ENCODE data around the gene IAH1. TPM values are rescaled to one million over a fixed set of nuclear protein-coding genes. Genes with fewer than 3 reads are reported as not detected.

The IAH1 gene
- total and polyA plus RNA-seq, 9 of the 15 experiments (the other 6 are each of a cell fraction or from before 2014, with no cell fraction given) = 0.04 to 19.3 (median 0.36) TPM; not detected in 3

Other genes starting within 250 kb of the IAH1 start
- gene ITGB1BP1, start 51.0 kb upstream of the IAH1 start, total RNA-seq (2014; rRNA removed) = 45.6 and 49.9 TPM in 2 replicates
- gene ITGB1BP1, start 51.0 kb upstream of the IAH1 start, total RNA-seq (2014; rRNA removed; fragmentation: Illumina TruSeq; extraction: Trizol) = 45.7 and 56.2 TPM in 2 replicates
- 39.2 and 44.1 TPM in 2 replicates for gene ITGB1BP1, start 51.0 kb upstream of the IAH1 start, total RNA-seq (2015; rRNA removed; fragmentation: Illumina TruSeq; extraction: Trizol)
- 94.3 and 99.4 TPM in 2 replicates for gene ITGB1BP1, start 51.0 kb upstream of the IAH1 start, total RNA-seq (2021)
- 64.0 and 95.3 TPM in 2 replicates for gene ITGB1BP1, start 51.0 kb upstream of the IAH1 start, polyA plus RNA-seq (2011; rRNA removed)
- gene ITGB1BP1, start 51.0 kb upstream of the IAH1 start, polyA plus RNA-seq (2014; fragmentation: Illumina TruSeq; extraction: Trizol) = 55.2 and 59.8 TPM in 2 replicates
- 10 to 100 TPM; 37.8 to 50.4 TPM for gene ITGB1BP1, start 51.0 kb upstream of the IAH1 start, polyA plus RNA-seq (2014; fragmentation: Nextera tagmentation; extraction: Ambion mirVana)
- gene ITGB1BP1, start 51.0 kb upstream of the IAH1 start, polyA plus RNA-seq (2014; rRNA removed) = 66.3 and 72.1 TPM in 2 replicates
- gene CPSF3, start 50.9 kb upstream of the IAH1 start, total RNA-seq (2014; rRNA removed) = 59.8 and 79.0 TPM in 2 replicates
- 117 and 123 TPM in 2 replicates for gene CPSF3, start 50.9 kb upstream of the IAH1 start, total RNA-seq (2014; rRNA removed; fragmentation: Illumina TruSeq; extraction: Trizol)
- gene CPSF3, start 50.9 kb upstream of the IAH1 start, total RNA-seq (2015; rRNA removed; fragmentation: Illumina TruSeq; extraction: Trizol) = 115 and 121 TPM in 2 replicates
- 77.2 and 80.7 TPM in 2 replicates for gene CPSF3, start 50.9 kb upstream of the IAH1 start, total RNA-seq (2021)
- 44.1 and 59.3 TPM in 2 replicates for gene CPSF3, start 50.9 kb upstream of the IAH1 start, polyA plus RNA-seq (2011; rRNA removed)
- 94.5 and 105 TPM in 2 replicates for gene CPSF3, start 50.9 kb upstream of the IAH1 start, polyA plus RNA-seq (2014; fragmentation: Illumina TruSeq; extraction: Trizol)
- gene CPSF3, start 50.9 kb upstream of the IAH1 start, polyA plus RNA-seq (2014; fragmentation: Nextera tagmentation; extraction: Ambion mirVana) = 100 to 1,000 TPM in 1 of 2 experiments, 10 to 100 TPM in 1; 98.4 to 151 TPM
- 54.2 and 55.0 TPM in 2 replicates for gene CPSF3, start 50.9 kb upstream of the IAH1 start, polyA plus RNA-seq (2014; rRNA removed)
- gene ADAM17, start 81.3 kb downstream of the IAH1 start, total RNA-seq (2014; rRNA removed) = 19.0 and 19.6 TPM in 2 replicates
- gene ADAM17, start 81.3 kb downstream of the IAH1 start, total RNA-seq (2014; rRNA removed; fragmentation: Illumina TruSeq; extraction: Trizol) = 28.1 and 33.7 TPM in 2 replicates
- gene ADAM17, start 81.3 kb downstream of the IAH1 start, total RNA-seq (2015; rRNA removed; fragmentation: Illumina TruSeq; extraction: Trizol) = 27.1 and 28.5 TPM in 2 replicates
- gene ADAM17, start 81.3 kb downstream of the IAH1 start, total RNA-seq (2021) = 27.9 and 30.0 TPM in 2 replicates
- gene ADAM17, start 81.3 kb downstream of the IAH1 start, polyA plus RNA-seq (2011; rRNA removed) = 11.8 and 12.8 TPM in 2 replicates
- gene ADAM17, start 81.3 kb downstream of the IAH1 start, polyA plus RNA-seq (2014; fragmentation: Illumina TruSeq; extraction: Trizol) = 21.5 and 22.1 TPM in 2 replicates
- 1 to 10 TPM; 5.8 to 7.8 TPM for gene ADAM17, start 81.3 kb downstream of the IAH1 start, polyA plus RNA-seq (2014; fragmentation: Nextera tagmentation; extraction: Ambion mirVana)
- 15.2 and 16.4 TPM in 2 replicates for gene ADAM17, start 81.3 kb downstream of the IAH1 start, polyA plus RNA-seq (2014; rRNA removed)
- 97.7 and 108 TPM in 2 replicates for gene YWHAQ, start 156.4 kb downstream of the IAH1 start, total RNA-seq (2014; rRNA removed)
- gene YWHAQ, start 156.4 kb downstream of the IAH1 start, total RNA-seq (2014; rRNA removed; fragmentation: Illumina TruSeq; extraction: Trizol) = 276 and 301 TPM in 2 replicates
- 191 and 203 TPM in 2 replicates for gene YWHAQ, start 156.4 kb downstream of the IAH1 start, total RNA-seq (2015; rRNA removed; fragmentation: Illumina TruSeq; extraction: Trizol)
- gene YWHAQ, start 156.4 kb downstream of the IAH1 start, total RNA-seq (2021) = 263 and 267 TPM in 2 replicates
- gene YWHAQ, start 156.4 kb downstream of the IAH1 start, polyA plus RNA-seq (2011; rRNA removed) = 245 and 359 TPM in 2 replicates
- 218 and 243 TPM in 2 replicates for gene YWHAQ, start 156.4 kb downstream of the IAH1 start, polyA plus RNA-seq (2014; fragmentation: Illumina TruSeq; extraction: Trizol)
- 10 to 100 TPM; 63.1 to 79.2 TPM for gene YWHAQ, start 156.4 kb downstream of the IAH1 start, polyA plus RNA-seq (2014; fragmentation: Nextera tagmentation; extraction: Ambion mirVana)
- 151 and 178 TPM in 2 replicates for gene YWHAQ, start 156.4 kb downstream of the IAH1 start, polyA plus RNA-seq (2014; rRNA removed)

All from K562 (cell line).